ENCODE measurements around the gene CPLX1.
"Not testable (repeated sequence)": the region's sequence is repeated elsewhere in the genome, so short reads cannot be mapped to it uniquely, and the experiment has no call there.

- TF ChIP-seq, protein P1, sequence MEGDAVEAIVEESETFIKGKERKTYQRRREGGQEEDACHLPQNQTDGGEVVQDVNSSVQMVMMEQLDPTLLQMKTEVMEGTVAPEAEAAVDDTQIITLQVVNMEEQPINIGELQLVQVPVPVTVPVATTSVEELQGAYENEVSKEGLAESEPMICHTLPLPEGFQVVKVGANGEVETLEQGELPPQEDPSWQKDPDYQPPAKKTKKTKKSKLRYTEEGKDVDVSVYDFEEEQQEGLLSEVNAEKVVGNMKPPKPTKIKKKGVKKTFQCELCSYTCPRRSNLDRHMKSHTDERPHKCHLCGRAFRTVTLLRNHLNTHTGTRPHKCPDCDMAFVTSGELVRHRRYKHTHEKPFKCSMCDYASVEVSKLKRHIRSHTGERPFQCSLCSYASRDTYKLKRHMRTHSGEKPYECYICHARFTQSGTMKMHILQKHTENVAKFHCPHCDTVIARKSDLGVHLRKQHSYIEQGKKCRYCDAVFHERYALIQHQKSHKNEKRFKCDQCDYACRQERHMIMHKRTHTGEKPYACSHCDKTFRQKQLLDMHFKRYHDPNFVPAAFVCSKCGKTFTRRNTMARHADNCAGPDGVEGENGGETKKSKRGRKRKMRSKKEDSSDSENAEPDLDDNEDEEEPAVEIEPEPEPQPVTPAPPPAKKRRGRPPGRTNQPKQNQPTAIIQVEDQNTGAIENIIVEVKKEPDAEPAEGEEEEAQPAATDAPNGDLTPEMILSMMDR (IDR thresholded peaks at IDR 0.05): not testable (repeated sequence)
- not testable (repeated sequence) for TF ChIP-seq POLR2A (IDR thresholded peaks at IDR 0.05)
Measured at GRCh38 chr4:774419-775092, 51.4 kb downstream of the CPLX1 start.

Measured in adrenal gland (tissue), 5 donors.